ENCODE measurements around the gene SYCP2.
"Not testable (repeated sequence)": the region's sequence is repeated elsewhere in the genome, so short reads cannot be mapped to it uniquely, and the experiment has no call there.

The SYCP2 gene, protein sequence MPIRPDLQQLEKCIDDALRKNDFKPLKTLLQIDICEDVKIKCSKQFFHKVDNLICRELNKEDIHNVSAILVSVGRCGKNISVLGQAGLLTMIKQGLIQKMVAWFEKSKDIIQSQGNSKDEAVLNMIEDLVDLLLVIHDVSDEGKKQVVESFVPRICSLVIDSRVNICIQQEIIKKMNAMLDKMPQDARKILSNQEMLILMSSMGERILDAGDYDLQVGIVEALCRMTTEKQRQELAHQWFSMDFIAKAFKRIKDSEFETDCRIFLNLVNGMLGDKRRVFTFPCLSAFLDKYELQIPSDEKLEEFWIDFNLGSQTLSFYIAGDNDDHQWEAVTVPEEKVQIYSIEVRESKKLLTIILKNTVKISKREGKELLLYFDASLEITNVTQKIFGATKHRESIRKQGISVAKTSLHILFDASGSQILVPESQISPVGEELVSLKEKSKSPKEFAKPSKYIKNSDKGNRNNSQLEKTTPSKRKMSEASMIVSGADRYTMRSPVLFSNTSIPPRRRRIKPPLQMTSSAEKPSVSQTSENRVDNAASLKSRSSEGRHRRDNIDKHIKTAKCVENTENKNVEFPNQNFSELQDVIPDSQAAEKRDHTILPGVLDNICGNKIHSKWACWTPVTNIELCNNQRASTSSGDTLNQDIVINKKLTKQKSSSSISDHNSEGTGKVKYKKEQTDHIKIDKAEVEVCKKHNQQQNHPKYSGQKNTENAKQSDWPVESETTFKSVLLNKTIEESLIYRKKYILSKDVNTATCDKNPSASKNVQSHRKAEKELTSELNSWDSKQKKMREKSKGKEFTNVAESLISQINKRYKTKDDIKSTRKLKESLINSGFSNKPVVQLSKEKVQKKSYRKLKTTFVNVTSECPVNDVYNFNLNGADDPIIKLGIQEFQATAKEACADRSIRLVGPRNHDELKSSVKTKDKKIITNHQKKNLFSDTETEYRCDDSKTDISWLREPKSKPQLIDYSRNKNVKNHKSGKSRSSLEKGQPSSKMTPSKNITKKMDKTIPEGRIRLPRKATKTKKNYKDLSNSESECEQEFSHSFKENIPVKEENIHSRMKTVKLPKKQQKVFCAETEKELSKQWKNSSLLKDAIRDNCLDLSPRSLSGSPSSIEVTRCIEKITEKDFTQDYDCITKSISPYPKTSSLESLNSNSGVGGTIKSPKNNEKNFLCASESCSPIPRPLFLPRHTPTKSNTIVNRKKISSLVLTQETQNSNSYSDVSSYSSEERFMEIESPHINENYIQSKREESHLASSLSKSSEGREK (N-terminal part only)

DNA sequence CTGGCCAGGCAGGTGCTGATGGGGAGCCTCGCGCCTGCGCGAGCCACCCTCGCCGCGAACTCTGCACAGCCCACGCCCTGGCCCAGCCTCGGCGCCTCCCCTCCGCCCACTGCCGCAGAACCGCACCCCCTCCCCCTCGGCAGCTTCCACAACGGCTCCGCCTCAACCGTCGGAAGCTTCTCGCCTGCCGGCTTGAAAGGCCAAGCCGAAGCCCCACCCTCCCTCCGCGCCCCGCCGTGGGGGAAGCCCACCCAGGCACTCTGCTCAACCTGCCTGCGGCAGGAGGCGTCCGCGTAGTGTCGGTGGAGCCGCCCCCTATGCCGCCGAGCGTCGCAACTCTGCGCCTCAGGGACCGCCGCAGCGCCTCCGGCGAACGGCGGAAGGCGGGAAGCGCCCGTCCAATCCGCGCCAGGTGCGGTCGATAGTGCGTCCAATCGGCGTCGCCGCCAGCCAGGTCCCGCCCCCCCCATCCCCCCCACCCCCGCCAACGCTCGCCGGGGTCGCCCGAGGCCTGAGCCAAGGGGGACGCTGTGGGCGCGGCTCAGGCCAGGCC lies at the start of gene SYCP2:
TSS of gene SYCP2 (minus strand) at position 342 of the 553 bp plus-strand sequence. CDS start 11,224 bp downstream, outside the sequence.
- peak; percentile 90 for DNase-seq

DNA sequence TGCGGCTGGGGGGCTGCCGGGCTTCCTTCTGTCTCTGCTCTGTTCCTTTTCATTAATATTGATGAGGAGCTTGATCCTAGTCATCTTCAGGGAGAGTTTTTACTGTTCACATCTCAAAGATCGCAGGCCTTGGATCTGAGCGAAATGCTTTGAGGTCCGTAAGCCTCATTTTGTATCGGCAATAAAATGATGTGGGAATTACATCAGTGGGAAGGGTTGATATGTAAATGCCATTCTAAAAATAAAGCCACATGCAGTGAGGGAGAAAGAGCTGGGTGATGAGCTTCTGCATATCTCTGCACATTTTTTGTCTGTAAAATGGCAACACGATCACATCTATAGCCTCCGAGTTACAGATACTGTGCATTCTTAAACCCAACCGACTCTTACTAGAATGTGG lies 49.6 kb upstream of the SYCP2 start:
- no peak for DNase-seq

DNA sequence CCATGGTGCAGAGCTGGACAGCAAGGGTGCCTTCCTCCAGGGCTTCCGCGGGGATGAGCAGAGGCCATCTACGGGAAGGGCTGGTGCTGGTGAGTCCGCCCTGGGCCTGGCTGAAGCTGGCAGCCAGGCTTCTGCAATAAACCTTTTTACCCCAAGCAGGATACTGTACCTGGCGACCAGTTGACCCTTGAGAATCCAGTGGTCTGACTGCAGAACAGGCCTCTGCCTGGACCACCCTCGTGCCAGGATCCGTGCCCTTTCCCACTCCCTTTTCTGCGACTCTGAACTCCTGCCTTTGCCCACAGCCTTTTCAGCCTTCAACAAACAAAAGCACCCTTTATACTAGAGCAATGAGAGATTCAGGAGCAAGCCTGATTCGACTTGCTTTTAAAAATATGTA lies 43.6 kb upstream of the SYCP2 start:
- DNase-seq: no peak

DNA sequence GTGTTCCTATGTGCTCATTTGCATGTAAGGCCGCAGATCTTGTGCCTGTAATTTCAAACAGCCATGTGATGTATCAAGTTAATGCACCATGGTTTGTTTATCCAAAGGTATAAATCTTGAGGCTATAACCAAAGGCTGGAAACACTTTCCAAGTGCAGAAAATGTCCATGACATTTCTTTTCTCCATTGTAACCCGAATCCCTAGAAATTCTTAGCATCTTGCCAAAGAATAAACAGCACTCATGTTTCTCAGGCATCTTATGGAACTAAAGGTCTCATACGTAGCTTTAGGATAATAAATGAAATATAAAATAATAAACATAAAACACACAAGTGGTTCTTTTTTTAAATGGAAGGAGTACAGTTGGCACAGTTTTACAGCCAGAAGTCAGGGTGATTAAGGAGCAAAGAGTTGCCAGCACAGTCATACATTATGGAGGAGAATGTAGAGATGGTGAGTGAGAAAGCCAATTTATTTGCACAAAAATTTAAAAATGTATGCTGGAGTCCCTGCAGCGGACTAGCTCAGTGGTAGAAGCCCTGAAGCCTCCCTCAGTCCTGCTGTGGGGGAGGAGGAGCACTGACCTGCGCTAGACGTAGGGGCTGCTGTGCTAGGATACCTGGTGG lies 42.8 kb upstream of the SYCP2 start:
- DNase-seq: no peak

DNA sequence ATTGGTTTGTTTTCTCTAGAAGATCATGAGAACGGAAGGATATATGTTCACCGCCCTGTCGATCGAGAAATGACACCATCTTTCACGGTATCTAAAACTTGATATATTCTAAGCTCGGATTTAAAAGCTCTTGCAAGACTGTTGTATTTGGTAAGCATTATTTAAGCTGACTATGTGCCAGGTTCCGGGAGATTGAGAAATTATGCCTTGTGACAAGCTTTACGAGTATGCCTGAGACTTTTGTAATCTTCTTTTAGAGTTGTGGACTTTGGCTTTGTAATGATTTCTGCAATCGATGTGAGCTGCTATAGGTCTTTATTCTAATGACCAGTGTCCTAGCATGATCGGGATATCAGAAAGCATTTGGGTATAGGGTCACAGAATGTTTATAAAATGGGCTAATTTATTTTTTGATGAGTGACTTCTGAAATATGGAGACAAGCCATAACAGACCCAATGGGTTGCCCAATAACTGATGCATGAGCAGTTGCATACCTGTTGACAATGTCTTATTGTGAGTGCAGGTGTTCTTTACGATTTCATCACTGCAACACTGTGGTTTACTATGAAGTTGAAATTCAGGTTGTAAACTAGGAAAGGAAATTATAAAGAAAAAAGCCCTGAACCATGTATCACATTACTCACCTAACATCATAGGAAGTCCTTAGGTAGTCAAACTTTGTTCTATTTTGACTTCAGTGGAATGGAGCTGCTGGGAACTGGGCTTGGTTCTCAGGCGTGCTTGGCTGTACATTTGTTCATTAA lies 38.8 kb upstream of the SYCP2 start:
- no peak for DNase-seq

DNA sequence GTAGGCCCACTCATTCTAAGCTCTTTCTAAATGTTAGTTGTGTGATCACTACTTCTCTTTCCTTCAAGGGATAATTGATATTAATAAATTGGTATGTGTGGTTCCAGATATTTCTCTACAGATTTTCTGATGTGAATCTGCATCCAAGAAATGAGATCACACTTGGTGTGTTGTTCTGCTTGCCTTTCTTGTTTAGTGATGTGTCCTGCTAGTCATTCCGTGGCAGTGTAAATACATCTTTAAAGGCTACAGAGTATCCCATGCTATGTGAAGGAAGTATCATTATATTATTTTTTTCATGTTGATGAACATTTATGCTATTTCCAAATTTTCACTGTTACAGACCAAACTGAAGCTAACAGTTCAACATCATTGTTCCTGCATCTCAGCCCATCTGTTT lies 38.0 kb upstream of the SYCP2 start:
- no peak for DNase-seq

DNA sequence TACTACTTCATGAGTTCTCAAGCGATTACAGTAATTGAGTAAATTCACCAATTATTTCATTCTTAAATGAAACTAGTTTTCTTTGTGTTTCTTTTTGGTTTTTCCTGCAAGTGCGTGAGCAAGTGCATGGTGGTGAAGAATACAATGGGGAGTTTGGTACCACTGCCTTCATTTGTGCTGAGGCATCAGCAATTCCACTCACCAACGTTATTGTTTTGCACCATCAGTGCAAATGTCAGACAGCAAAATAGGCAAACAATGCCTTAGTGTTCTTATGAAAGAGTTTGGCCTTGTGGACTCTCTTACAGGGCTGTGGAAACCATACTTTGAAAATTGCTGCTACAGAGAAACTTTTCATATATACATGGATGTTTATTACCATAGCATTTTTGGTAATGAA lies 33.0 kb upstream of the SYCP2 start:
- no peak for DNase-seq

DNA sequence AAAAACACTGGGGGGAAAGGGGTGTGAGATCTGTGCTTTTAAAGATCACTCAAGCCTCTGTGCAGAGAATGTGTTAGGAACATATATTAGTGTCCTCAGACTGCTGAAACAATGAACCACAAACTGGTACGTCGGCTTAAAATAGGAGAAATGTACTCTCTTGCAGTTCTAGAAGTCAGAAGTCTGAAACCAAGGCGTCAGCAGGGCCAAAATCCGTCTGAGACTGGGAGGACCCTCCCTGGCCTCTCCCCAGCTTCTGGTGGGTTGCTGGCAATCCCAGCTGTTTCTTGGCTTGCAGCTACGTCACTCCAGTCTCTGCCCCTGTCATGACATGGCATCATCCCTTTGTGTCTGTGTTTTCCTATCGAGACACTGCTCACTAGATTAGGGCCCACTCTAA lies 28.7 kb upstream of the SYCP2 start:
- no peak for DNase-seq

DNA sequence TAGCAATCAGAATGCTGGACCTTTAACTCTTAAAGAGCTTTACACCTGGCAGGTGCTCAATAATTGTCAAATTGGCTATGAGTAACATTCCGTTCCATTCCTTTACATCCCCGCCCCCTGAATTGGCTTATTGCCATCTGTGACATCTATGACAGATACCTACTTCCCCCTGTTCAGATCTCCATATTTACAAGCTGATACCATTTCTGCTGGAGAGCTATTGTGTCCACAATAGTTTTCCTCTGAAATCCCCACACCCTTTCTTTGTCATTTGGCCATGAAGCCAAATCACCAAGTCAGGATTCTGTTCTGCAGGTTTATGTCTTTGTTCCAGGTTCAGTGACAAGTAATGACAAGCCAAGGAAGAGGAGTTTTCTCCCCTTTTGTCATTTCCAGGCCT lies 28.0 kb upstream of the SYCP2 start:
- no peak for DNase-seq

DNA sequence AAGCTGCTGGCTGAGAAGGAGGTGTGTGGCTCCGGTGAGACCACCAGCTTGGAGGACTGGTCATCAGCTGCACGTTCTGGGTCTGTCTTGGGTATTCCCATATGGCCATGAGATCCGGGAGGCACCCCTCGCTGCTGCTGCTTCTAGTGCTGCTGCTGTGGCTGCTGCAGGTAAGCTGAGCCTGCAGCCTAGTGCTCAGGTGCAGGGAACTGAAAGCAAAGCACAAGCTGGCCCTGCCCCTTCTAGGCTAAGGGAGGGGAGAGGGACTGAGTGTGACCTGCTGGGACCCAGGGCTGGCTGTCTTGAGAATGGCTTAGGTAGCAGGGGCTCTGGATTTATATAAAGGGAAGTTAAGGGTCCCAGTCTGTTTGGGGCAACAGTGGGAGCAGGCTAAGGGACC lies 25.2 kb upstream of the SYCP2 start:
- peak; percentile 68 for DNase-seq

DNA sequence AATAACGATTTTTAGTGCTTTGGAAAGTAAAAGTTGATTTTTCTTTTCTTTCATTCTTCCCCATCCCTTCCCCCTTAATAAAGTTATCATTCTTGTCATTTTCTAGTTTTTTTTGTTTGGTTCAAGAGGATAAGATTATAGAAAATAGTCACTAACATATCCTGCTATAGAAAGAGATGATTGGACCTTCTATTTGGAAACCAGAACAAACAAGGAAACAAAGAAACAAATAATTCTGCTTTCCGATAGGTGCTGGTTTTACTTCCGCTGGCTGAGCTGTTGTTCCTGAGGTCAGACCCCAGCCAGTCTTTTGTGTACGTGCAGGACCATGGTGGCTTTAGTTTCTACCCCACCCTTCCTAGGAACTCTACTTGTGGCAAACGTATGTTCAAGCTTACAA lies 24.7 kb upstream of the SYCP2 start, which contains the start of gene CDH26:
TSS of gene CDH26 (plus strand) at position 301 of the 400 bp plus-strand sequence. CDS start 304 bp downstream, outside the sequence.
- peak; percentile 47 for DNase-seq

DNA sequence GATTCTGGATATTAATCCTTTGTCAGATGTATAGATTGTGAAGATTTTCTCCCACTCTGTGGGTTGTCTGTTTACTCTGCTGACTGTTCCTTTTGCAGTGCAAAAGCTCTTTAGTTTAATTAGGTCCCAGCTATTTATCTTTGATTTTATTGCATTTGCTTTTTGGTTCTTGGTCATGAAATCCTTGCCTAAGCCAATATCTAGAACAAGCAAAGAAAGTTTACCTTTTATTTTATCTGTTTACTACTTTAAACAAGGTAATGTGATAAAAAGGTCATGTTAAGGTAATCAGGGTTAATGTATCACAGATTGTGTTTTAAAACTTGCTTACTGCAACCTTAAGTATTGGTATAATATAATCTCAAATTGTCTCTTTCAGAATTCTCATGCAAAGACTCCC lies 24.1 kb upstream of the SYCP2 start:
- not testable (repeated sequence) for DNase-seq

DNA sequence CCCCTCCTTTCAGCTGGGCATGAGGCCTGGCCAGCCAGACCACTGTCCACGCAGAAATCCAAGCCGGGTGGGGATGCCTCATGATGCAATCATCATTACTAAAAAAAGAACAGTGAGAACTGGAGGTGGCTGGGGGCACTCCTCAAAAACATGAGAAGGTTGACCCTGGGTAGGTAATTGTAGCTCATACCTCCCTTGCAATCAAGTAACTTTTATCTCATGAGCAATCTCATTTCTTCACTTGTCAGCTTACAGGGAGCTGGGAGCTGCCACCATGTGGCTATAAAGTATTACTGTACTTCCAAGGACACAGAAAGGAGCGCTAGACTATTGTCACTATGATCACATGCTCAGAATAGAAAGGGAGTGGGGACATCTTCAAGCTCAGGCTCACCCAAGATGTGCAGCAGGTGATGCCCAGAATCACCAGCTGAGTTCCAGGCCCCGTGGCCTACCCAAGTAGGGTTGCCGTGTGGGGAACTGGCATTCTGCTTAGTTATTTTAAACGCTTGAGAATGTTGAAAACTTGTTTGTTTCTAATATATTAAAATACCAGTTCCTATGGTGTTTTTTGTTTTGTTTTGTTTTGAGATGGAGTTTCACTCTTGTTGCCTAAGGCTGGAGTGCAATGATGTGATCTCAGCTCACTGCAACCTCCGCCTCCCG lies 21.8 kb upstream of the SYCP2 start:
- peak; percentile 78 for DNase-seq

DNA sequence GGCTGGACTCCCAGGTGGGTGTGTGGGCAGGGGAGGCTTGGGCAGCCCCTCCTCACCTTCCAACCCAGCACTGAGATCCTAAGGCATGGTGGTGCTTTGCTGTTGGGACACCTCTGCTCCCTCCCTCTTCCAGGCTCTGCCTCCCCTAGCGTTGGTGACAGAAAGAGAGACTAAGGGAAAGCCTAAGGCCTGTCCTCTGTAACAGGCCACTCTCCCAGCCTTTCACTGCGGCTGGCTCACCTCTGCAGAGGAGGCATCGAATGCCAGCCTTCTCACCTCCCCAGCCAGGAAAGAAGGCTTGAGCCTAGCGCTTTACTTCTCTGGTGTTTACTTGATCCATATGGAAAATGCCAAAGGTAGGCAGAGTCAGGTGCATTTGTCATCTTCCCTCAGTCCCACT lies 21.3 kb upstream of the SYCP2 start:
- DNase-seq: no peak

DNA sequence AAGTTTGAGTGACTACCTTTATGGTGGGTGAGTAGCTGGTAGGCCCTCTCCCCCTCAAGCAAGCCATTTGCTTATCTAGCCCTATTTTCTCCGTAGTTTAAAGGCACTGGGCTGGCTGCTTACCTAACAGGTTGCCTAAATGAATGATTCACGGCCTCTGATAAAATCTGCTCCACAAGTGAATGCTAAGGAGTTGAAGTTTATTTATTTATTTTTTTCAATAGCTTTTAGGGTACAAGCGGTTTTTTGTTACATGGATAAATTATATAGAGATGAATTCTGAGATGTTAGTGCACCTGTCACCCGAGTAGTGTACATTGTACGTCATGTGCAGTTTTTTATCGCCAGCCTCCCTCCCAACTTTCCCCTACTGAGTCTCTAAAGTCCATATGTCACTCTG lies 16.5 kb upstream of the SYCP2 start:
- DNase-seq: no peak

DNA sequence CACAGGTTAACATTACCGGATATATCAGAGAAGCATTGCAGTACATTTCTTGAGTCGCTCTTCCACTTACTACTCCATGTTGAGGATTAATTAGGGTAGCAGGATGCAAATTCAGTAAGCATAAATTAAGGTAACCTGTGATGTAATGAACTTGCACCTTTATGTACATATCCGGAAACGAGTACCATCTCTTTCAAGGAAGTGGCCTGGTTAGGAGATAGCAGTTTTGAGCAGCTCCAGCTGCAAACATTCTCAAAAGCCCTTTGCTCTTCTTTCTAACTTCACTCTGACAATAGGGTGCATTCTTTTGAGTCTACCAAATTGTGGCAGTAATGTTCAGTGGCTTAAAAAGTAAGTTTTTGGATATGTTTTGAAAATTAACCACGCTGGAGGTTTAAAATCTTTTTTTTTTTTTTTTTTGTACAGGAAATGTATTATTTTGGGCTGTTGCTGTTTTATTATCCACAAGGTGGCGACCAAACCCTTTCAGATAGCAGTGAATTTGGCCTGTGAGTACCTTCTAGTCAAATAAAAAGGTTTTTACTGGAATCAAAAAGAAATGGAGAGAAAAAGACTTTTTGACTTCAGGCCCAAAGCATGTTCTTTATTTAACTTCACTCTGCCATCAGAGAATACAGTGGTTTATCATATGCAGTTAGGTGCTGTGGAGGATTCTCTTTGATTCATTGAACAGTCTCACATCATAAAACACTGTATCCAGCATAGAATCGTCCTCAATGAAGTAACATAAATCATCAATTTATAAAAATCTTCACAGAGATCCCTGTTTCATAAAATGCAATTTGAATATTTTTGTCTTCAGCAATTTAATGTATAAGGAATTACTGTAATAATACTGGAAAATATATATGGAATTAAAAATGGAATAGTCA lies 15.6 kb upstream of the SYCP2 start:
- peak; percentile 84 for DNase-seq

DNA sequence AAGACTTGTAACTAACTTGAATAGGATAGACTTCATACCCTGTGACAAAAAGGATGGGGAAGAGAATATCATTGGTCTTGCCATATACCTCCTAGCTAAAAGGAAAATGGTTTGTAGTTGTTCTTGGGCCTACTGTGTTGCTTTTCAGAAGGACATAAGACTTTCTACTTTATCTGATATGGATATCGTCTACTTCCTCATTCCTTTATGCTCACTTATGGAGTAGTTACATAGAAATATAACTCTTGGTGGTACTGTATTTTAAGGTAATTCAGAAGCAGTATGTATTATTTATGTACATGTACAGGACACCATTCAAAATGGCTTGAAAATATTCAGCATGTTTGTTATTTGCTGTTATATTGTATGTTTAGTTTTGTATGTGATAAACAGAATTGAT lies 14.8 kb upstream of the SYCP2 start:
- no peak for DNase-seq

DNA sequence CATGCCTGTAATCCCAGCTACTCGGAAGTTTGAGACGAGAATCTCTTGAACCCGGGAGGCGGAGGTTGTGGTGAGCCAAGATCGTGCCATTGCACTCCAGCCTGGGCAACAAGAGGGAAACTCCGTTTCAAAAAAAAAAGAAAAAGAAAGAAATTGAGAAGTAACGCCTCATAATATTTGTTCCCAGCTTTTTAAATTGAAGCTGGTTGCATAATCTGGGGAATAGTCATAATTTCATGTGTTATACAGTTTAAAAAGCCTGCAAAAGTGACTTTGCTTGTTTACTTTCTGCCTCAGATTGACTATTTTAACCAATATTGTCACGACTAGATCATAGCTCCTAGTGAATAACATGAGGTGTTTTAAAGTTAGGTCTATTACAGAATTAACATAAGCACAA lies 13.9 kb upstream of the SYCP2 start:
- DNase-seq: no peak

DNA sequence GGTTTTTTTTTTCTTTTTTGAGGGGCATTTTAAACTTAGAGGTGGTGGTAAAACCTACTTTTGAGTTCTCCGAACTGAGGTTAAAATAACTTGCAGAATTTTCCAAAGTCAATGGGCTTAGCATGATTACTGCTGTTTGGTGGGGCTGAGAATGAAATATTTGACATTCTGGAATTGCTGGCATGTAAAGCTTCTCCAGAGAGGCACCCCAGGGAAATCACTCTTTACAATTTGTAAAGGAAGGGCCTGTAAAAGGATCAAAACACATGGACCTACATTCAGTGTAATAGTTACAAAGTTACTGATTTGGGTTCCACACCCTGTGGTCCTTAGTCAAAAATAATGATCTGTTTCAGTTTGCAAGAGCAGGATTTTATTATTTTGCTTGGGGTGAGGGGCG lies 12.3 kb upstream of the SYCP2 start:
- DNase-seq: no peak

DNA sequence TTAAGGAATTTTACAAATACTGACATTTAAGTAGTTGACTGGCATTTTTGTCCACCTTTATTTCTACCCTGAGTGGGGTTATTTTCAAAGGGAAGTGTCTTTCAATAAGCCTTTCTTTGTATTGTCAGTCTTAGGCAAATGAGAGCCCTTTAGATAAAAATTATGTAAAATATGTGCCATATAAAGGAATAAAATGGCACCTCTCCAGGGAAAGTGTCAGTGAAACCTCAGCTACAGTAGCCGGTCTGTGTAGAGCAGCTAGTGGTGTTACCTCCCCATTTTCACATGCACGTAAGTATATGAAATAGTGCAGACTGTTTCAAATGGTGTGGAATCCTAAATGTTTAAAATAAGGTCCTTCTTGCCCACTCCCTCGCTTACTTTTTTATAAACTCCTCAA lies 11.7 kb upstream of the SYCP2 start:
- DNase-seq: no peak
